Stimulated activated CD4-positive, alpha-beta T cell treated with anti-CD3 and anti-CD28 coated beads, Interleukin-12 subunit alpha, Interleukin-12 subunit beta, amount 100 ng/mL, for 48 hours (primary cell): ENCODE data around the gene REV3L.
"Not testable (repeated sequence)": the region's sequence is repeated elsewhere in the genome, so short reads cannot be mapped to it uniquely, and the experiment has no call there.

Experiments used
- DNase-seq, 3 donors: peaks; one replicate each; pipeline ENCODE4 v3.0.0-alpha.2; 2020; ENCODE audit warnings: low read depth in 2 of 3, low spot score in 1 of 3

The REV3L gene

GRCh38 chr6:111266276-111266675 is 216.7 kb downstream of the REV3L start:
- no peak for DNase-seq

- no peak for DNase-seq
Measured at GRCh38 chr6:111265842-111266241, 217.2 kb downstream of the REV3L start.

GRCh38 chr6:111263837-111264236 is 219.2 kb downstream of the REV3L start:
- no peak for DNase-seq

GRCh38 chr6:111260570-111261298 is 222.3 kb downstream of the REV3L start:
- no peak for DNase-seq

- DNase-seq: peak; percentile 98
Measured at GRCh38 chr6:111259089-111259831, 223.8 kb downstream of the REV3L start.

- no peak for DNase-seq
Measured at GRCh38 chr6:111258615-111259088, 224.4 kb downstream of the REV3L start.

- no peak for DNase-seq
Measured at GRCh38 chr6:111258010-111258409, 225.0 kb downstream of the REV3L start.

GRCh38 chr6:111256646-111257045 is 226.4 kb downstream of the REV3L start:
- DNase-seq: no peak

- not testable (repeated sequence) for DNase-seq
Measured at GRCh38 chr6:111255838-111256237, 227.2 kb downstream of the REV3L start.

- DNase-seq: no peak
Measured at GRCh38 chr6:111254779-111255166, 228.2 kb downstream of the REV3L start.

GRCh38 chr6:111254004-111254778 is 228.8 kb downstream of the REV3L start:
- DNase-seq: no peak

- DNase-seq: no peak
Measured at GRCh38 chr6:111252726-111253125, 230.3 kb downstream of the REV3L start.

- DNase-seq: no peak
Measured at GRCh38 chr6:111250791-111251354, 232.1 kb downstream of the REV3L start.
